HG03175 (cell line): ENCODE results near the gene PCMTD2.

ENCODE experiments used
- ATAC-seq: cut with Tn5 transposase; IDR thresholded peaks from one replicate; pipeline ENCODE4 v1.9.1; 2021; ENCODE audit warnings: mild to moderate bottlenecking, moderate library complexity; ENCODE audit not compliant: unreplicated experiment

Gene PCMTD2

GRCh38 chr20:64254571-64255360 lies 782 bp upstream of the PCMTD2 start:
- ATAC-seq = no peak

- ATAC-seq = no peak
These were observed 861 bp downstream of the PCMTD2 start for GRCh38 chr20:64256282-64256935.

GRCh38 chr20:64257107-64257757 lies 1.7 kb downstream of the PCMTD2 start:
- ATAC-seq = no peak

GRCh38 chr20:64258071-64258823 lies 2.7 kb downstream of the PCMTD2 start:
- ATAC-seq = no peak

GRCh38 chr20:64260239-64260638 lies 4.7 kb downstream of the PCMTD2 start:
- ATAC-seq = no peak

- ATAC-seq = no peak
These were observed 5.6 kb downstream of the PCMTD2 start for GRCh38 chr20:64261138-64261537.

- ATAC-seq = no peak
These were observed 8.5 kb downstream of the PCMTD2 start for GRCh38 chr20:64264091-64264490.

- ATAC-seq = no peak
These were observed 9.7 kb downstream of the PCMTD2 start for GRCh38 chr20:64265201-64265600.

GRCh38 chr20:64266988-64267387 lies 11.4 kb downstream of the PCMTD2 start:
- no peak for ATAC-seq

GRCh38 chr20:64268174-64268573 lies 12.6 kb downstream of the PCMTD2 start:
- no peak for ATAC-seq

GRCh38 chr20:64269604-64270411 lies 14.3 kb downstream of the PCMTD2 start:
- ATAC-seq = no peak

- no peak for ATAC-seq
These were observed 16.1 kb downstream of the PCMTD2 start for GRCh38 chr20:64271636-64272035.

GRCh38 chr20:64273109-64273508 lies 17.6 kb downstream of the PCMTD2 start:
- no peak for ATAC-seq

GRCh38 chr20:64276817-64277216 lies 21.3 kb downstream of the PCMTD2 start:
- ATAC-seq = no peak

- no peak for ATAC-seq
These were observed 22.2 kb downstream of the PCMTD2 start for GRCh38 chr20:64277571-64278316.

GRCh38 chr20:64278317-64278681 lies 22.8 kb downstream of the PCMTD2 start:
- ATAC-seq = no peak

GRCh38 chr20:64279826-64280459 lies 24.4 kb downstream of the PCMTD2 start:
- ATAC-seq = no peak

- no peak for ATAC-seq
These were observed 24.9 kb downstream of the PCMTD2 start for GRCh38 chr20:64280460-64280843.

GRCh38 chr20:64283646-64284045 lies 28.1 kb downstream of the PCMTD2 start:
- no peak for ATAC-seq
